HuH-7.5 (cell line): ENCODE results near the gene SUPV3L1.
A peak's percentile ranks its signal among the peaks of the same experiment; 100 is the strongest.
"Not testable (repeated sequence)": the region's sequence is repeated elsewhere in the genome, so short reads cannot be mapped to it uniquely, and the experiment has no call there.

ENCODE experiments used
- DNase-seq: peaks from one replicate; pipeline ENCODE4 v3.0.0; 2011; ENCODE audit warnings: low spot score

The SUPV3L1 gene

GRCh38 chr10:69230128-69230527 is 50.1 kb downstream of the SUPV3L1 start:
- DNase-seq, result no peak

GRCh38 chr10:69232252-69232651 is 52.2 kb downstream of the SUPV3L1 start:
- DNase-seq, result no peak

GRCh38 chr10:69232736-69233480 is 52.9 kb downstream of the SUPV3L1 start:
- no peak for DNase-seq

GRCh38 chr10:69234447-69234846 is 54.4 kb downstream of the SUPV3L1 start:
- DNase-seq, result no peak

GRCh38 chr10:69237528-69238159 is 57.6 kb downstream of the SUPV3L1 start:
- peak; percentile 62 for DNase-seq

GRCh38 chr10:69239136-69239535 is 59.1 kb downstream of the SUPV3L1 start:
- no peak for DNase-seq

- no peak for DNase-seq
Observed at GRCh38 chr10:69239816-69240434, 59.9 kb downstream of the SUPV3L1 start.

- no peak for DNase-seq
Observed at GRCh38 chr10:69240455-69240854, 60.4 kb downstream of the SUPV3L1 start.

GRCh38 chr10:69241575-69241974 is 61.5 kb downstream of the SUPV3L1 start:
- DNase-seq, result no peak

GRCh38 chr10:69242040-69242851 is 62.2 kb downstream of the SUPV3L1 start:
- no peak for DNase-seq

- DNase-seq, result no peak
Observed at GRCh38 chr10:69242852-69243212, 62.8 kb downstream of the SUPV3L1 start.

- no peak for DNase-seq
Observed at GRCh38 chr10:69243817-69244216, 63.8 kb downstream of the SUPV3L1 start.

GRCh38 chr10:69246036-69246435 is 66.0 kb downstream of the SUPV3L1 start:
- DNase-seq, result no peak

GRCh38 chr10:69246581-69247312 is 66.7 kb downstream of the SUPV3L1 start:
- DNase-seq, result no peak

- no peak for DNase-seq
Observed at GRCh38 chr10:69247313-69247710, 67.3 kb downstream of the SUPV3L1 start.

GRCh38 chr10:69248117-69248730 is 68.2 kb downstream of the SUPV3L1 start:
- no peak for DNase-seq

GRCh38 chr10:69250041-69250440 is 70.0 kb downstream of the SUPV3L1 start:
- no peak for DNase-seq

- DNase-seq, result not testable (repeated sequence)
Observed at GRCh38 chr10:69251417-69251816, 71.4 kb downstream of the SUPV3L1 start.

- no peak for DNase-seq
Observed at GRCh38 chr10:69253171-69253570, 73.1 kb downstream of the SUPV3L1 start.

GRCh38 chr10:69254877-69255276 is 74.8 kb downstream of the SUPV3L1 start:
- no peak for DNase-seq
